Astrocyte (in vitro differentiated cells and primary cell): ENCODE measurements around the gene VPS13D. TPM values are rescaled to one million over a fixed set of nuclear protein-coding genes. Genes with fewer than 3 reads are reported as not detected.

Source experiments
- DNase-seq: peaks from one replicate; pipeline ENCODE4 v3.0.0-alpha.2; 2010; ENCODE audit warnings: low read depth
- FAIRE-seq: peaks from 2 replicates; lab custom pipeline; 2011; peaks lifted over from hg19 to GRCh38; lab: Jason Lieb, UNC
- H2AFZ ChIP-seq: 2 replicates; pipeline ENCODE4 v1.6.0; 2012; ENCODE audit warnings: low read depth, low read length, inconsistent platforms
- H3K27ac ChIP-seq: 2 replicates; pipeline ENCODE4 v1.5.1; 2011; ENCODE audit warnings: low read depth, low read length, inconsistent platforms
- H3K27me3 ChIP-seq: 2 replicates; pipeline ENCODE4 v1.6.0; 2011; ENCODE audit warnings: low read length, inconsistent platforms; ENCODE audit not compliant: insufficient read depth
- H3K36me3 ChIP-seq: 2 replicates; pipeline ENCODE4 v1.5.1; 2011; ENCODE audit warnings: low read length, inconsistent platforms; ENCODE audit not compliant: insufficient read depth
- H3K4me1 ChIP-seq: 2 replicates; pipeline ENCODE4 v1.5.1; 2011; ENCODE audit warnings: low read length, inconsistent platforms; ENCODE audit not compliant: insufficient read depth
- H3K4me2 ChIP-seq: 2 replicates; pipeline ENCODE4 v1.6.0; 2012; ENCODE audit warnings: low read length, inconsistent platforms
- H3K4me3 ChIP-seq: 2 replicates; pipeline ENCODE4 v1.5.1; 2011; ENCODE audit warnings: low read depth, mild to moderate bottlenecking, low read length, inconsistent platforms; ENCODE audit not compliant: insufficient read depth
- H3K79me2 ChIP-seq: 2 replicates; pipeline ENCODE4 v1.6.0; 2012; ENCODE audit warnings: mild to moderate bottlenecking, low read length, inconsistent platforms; ENCODE audit not compliant: insufficient read depth
- H3K9ac ChIP-seq: 2 replicates; pipeline ENCODE4 v1.6.0; 2012; ENCODE audit warnings: mild to moderate bottlenecking, low read length, inconsistent platforms
- H3K9me3 ChIP-seq: 2 replicates; pipeline ENCODE4 v1.5.1; 2012; ENCODE audit warnings: low read depth, mild to moderate bottlenecking, low read length, inconsistent platforms; ENCODE audit not compliant: insufficient read depth
- H4K20me1 ChIP-seq: 2 replicates; pipeline ENCODE4 v1.6.0; 2012; ENCODE audit warnings: low read length, inconsistent platforms; ENCODE audit not compliant: insufficient read depth
- H3K27ac Mint-ChIP-seq: one replicate; pipeline ENCODE4 v1.8.0; 2021; ENCODE audit warnings: mild to moderate bottlenecking, mixed read lengths; ENCODE audit not compliant: unreplicated experiment
- H3K27me3 Mint-ChIP-seq: one replicate; pipeline ENCODE4 v1.8.0; 2021; ENCODE audit warnings: low read depth, mixed read lengths; ENCODE audit not compliant: unreplicated experiment
- H3K36me3 Mint-ChIP-seq: one replicate; pipeline ENCODE4 v1.8.0; 2021; ENCODE audit warnings: low read depth, mixed read lengths; ENCODE audit not compliant: unreplicated experiment
- H3K4me1 Mint-ChIP-seq: one replicate; pipeline ENCODE4 v1.8.0; 2021; ENCODE audit warnings: low read depth, mixed read lengths; ENCODE audit not compliant: unreplicated experiment
- H3K4me3 Mint-ChIP-seq: one replicate; pipeline ENCODE4 v1.8.0; 2021; ENCODE audit warnings: mild to moderate bottlenecking, moderate library complexity, mixed read lengths; ENCODE audit not compliant: unreplicated experiment
- H3K9me3 Mint-ChIP-seq: one replicate; pipeline ENCODE4 v1.8.0; 2021; ENCODE audit warnings: mild to moderate bottlenecking, mixed read lengths; ENCODE audit not compliant: unreplicated experiment
- CTCF ChIP-seq: IDR thresholded peaks from 2 replicates; pipeline ENCODE4 v1.5.1; 2011; ENCODE audit warnings: low read depth, mild to moderate bottlenecking, inconsistent platforms, low read length, moderate library complexity; ENCODE audit not compliant: insufficient read depth
- EZH2 ChIP-seq: IDR thresholded peaks from 2 replicates; pipeline ENCODE4 v1.6.1; 2012; ENCODE audit warnings: mild to moderate bottlenecking, low read length, inconsistent platforms; ENCODE audit not compliant: insufficient read depth
- total RNA-seq: library from RNA; stranded (reverse); gene quantifications from 2 replicates; pipeline ENCODE4 v1.2.1, GENCODE V29; 2021

The VPS13D gene
- total RNA-seq, 1 donor from 2014 or later: 25.9 TPM

- Histone ChIP-seq H3K4me2 (peak overlapping the region; percentile 70), H3K27ac (peak overlapping the region; percentile 71), H3K9ac (peak overlapping the region; percentile 56), H4K20me1 (no peaks in the 10 kb centered on the region), H3K79me2 (no peaks in the 10 kb centered on the region), H3K9me3 (no peaks in the 10 kb centered on the region), H2AFZ (no peak overlapping the region), H3K4me1 (peaks cover 65% of the 10 kb centered on the region), H3K27me3 (no peaks in the 10 kb centered on the region), H3K4me3 (no peak overlapping the region), H3K36me3 (no peaks in the 10 kb centered on the region)
- Mint-ChIP-seq H3K27me3 (no peaks in the 10 kb centered on the region), H3K4me3 (no peak overlapping the region), H3K9me3 (peaks cover 2% of the 10 kb centered on the region), H3K27ac (no peak overlapping the region), H3K4me1 (peaks cover 24% of the 10 kb centered on the region), H3K36me3 (peaks cover 14% of the 10 kb centered on the region)
- DNase-seq (no peak), FAIRE-seq (no peak)
- TF ChIP-seq EZH2 (no peak), CTCF (no peak)
Observed at GRCh38 chr1:12478612-12478985, 248.8 kb downstream of the VPS13D start.

- H3K27ac Mint-ChIP-seq: no peak overlapping the region
- no peak overlapping the region for H3K4me3 Mint-ChIP-seq
- H3K4me1 Mint-ChIP-seq: peaks cover 24% of the 10 kb centered on the region
Observed at GRCh38 chr1:12479311-12479710, 249.5 kb downstream of the VPS13D start.

More at GRCh38 chr1:12479311-12479710, 249.5 kb downstream of the VPS13D start:
- H3K36me3 ChIP-seq: no peaks in the 10 kb centered on the region
- FAIRE-seq (no peak), DNase-seq (no peak)
- no peaks in the 10 kb centered on the region for H3K79me2 ChIP-seq
- H3K4me2 ChIP-seq: peak overlapping the region; percentile 70
- H3K4me3 ChIP-seq: no peak overlapping the region
- H3K9me3 Mint-ChIP-seq: peaks cover 2% of the 10 kb centered on the region
- peak overlapping the region; percentile 71 for H3K27ac ChIP-seq
- TF ChIP-seq CTCF (no peak), EZH2 (no peak)
- no peaks in the 10 kb centered on the region for H4K20me1 ChIP-seq
- H3K27me3 Mint-ChIP-seq: no peaks in the 10 kb centered on the region
- peaks cover 61% of the 10 kb centered on the region for H3K4me1 ChIP-seq
- H3K27me3 ChIP-seq: no peaks in the 10 kb centered on the region
- H3K36me3 Mint-ChIP-seq: peaks cover 16% of the 10 kb centered on the region
- H2AFZ ChIP-seq: no peak overlapping the region
- no peaks in the 10 kb centered on the region for H3K9me3 ChIP-seq
- H3K9ac ChIP-seq: peak overlapping the region; percentile 56
